ENCODE results near the gene STX1A.
"Not testable (repeated sequence)": the region's sequence is repeated elsewhere in the genome, so short reads cannot be mapped to it uniquely, and the experiment has no call there.

STX1A gene

GRCh38 chr7:73680501-73680900 is 39.0 kb downstream of the STX1A start:
- no peak for DNase-seq

- no peak for DNase-seq
Observed at GRCh38 chr7:73679709-73680108, 39.8 kb downstream of the STX1A start.

GRCh38 chr7:73678862-73679261 is 40.6 kb downstream of the STX1A start:
- DNase-seq: no peak

- DNase-seq: not testable (repeated sequence)
Observed at GRCh38 chr7:73676062-73676461, 43.4 kb downstream of the STX1A start.

- no peak for DNase-seq
Observed at GRCh38 chr7:73674468-73675124, 44.9 kb downstream of the STX1A start.

- DNase-seq: no peak
Observed at GRCh38 chr7:73671857-73672445, 47.5 kb downstream of the STX1A start.

- DNase-seq: no peak
Observed at GRCh38 chr7:73671322-73671661, 48.2 kb downstream of the STX1A start.

GRCh38 chr7:73669858-73670385 is 49.5 kb downstream of the STX1A start:
- DNase-seq: no peak

- no peak for DNase-seq
Observed at GRCh38 chr7:73669288-73669701, 50.2 kb downstream of the STX1A start.

GRCh38 chr7:73668886-73669230 is 50.6 kb downstream of the STX1A start:
- DNase-seq: no peak

- DNase-seq: no peak
Observed at GRCh38 chr7:73668103-73668885, 51.2 kb downstream of the STX1A start.

GRCh38 chr7:73667344-73668102 is 51.9 kb downstream of the STX1A start, which contains the start of gene VPS37D:
Gene VPS37D, plus strand, starts transcription at chr7:73667831. Its CDS starts 128 bp downstream, at chr7:73667959.
- DNase-seq: peak; percentile 88

GRCh38 chr7:73663033-73663432 is 56.4 kb downstream of the STX1A start:
- DNase-seq: no peak

GRCh38 chr7:73660594-73660993 is 58.9 kb downstream of the STX1A start:
- DNase-seq: not testable (repeated sequence)

- no peak for DNase-seq
Observed at GRCh38 chr7:73659983-73660382, 59.5 kb downstream of the STX1A start.

GRCh38 chr7:73655309-73655708 is 64.2 kb downstream of the STX1A start:
- not testable (repeated sequence) for DNase-seq

- no peak for DNase-seq
Observed at GRCh38 chr7:73652541-73652949, 66.9 kb downstream of the STX1A start.

GRCh38 chr7:73650524-73650923 is 68.9 kb downstream of the STX1A start:
- DNase-seq: no peak

- no peak for DNase-seq
Observed at GRCh38 chr7:73649576-73649975, 69.9 kb downstream of the STX1A start.

Measured in activated effector memory CD4-positive, alpha-beta T cell treated with Interleukin-2 at 50 U/mL for 16 hours (primary cell).